NCI-H2196 treated with DMSO at 0.1 percent for 48 hours (cell line): ENCODE results near the gene ZNF557.

Experiments
- DNase-seq: peaks from one replicate; lab custom pipeline; 2025; ENCODE audit not compliant: unreplicated experiment; lab: John Stamatoyannopoulos, UW

Gene ZNF557

DNA sequence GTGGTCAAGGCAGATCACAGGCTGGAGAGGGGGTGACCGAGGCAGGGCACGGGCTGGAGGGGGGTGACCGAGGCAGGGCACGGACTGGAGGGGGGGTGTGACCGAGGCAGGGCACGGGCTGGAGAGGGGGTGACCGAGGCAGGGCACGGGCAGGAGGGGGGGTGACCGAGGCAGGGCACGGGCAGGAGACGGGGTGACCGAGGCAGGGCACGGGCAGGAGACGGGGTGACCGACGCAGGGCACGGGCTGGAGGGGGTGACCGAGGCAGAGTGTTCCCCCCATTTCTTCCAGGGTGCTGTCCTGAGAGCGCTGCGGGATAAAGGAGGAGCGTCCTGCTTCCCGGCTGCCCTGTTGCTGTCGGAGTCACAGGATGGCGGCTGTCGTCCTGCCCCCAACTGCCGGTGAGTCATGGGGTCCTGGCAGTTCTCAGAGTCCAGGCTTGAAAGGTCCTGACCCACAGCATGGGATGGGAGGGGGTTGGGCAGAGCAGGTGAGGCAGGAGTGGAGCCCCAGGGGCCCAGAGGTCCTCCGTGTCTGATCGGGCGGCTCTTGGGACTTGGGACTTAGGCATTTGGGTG is 5.3 kb downstream of the ZNF557 start:
- DNase-seq, result no peak

DNA sequence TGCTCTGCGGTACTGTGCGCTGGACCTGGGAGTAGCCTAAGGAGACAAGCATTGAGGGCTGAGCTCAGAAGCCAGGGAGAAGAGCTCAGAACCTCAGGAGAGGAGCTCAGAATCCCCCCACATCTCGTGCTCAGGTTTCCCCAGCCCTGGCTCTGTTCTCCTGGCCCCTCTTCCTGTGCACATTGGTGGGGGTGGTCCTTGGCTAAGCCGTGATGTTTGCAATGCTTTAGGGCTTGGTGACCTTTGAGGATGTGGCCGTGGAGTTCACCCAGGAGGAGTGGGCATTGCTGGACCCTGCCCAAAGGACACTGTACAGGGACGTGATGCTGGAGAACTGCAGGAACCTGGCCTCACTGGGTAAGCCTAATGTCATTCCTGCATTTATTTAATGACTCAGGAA is 6.6 kb downstream of the ZNF557 start:
- no peak for DNase-seq

DNA sequence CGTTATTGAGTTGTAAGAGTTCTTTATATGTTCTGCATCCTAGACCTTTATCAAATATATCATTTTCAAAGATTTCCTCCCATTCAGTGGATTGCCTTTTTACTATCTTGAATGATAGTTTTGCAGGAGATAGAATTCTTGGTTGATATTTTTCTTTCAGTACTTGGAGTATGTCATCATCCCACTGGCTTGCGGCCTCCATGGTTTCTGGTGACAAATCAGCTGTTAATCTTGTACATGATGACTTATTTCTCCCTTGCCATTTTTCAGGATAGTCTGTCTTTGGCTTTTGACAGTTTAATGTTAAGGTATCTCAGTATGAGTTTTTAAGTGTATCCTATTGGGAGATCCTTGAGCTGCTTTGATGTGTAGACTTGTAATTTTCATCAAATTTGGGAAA is 8.5 kb downstream of the ZNF557 start:
- DNase-seq, result no peak

DNA sequence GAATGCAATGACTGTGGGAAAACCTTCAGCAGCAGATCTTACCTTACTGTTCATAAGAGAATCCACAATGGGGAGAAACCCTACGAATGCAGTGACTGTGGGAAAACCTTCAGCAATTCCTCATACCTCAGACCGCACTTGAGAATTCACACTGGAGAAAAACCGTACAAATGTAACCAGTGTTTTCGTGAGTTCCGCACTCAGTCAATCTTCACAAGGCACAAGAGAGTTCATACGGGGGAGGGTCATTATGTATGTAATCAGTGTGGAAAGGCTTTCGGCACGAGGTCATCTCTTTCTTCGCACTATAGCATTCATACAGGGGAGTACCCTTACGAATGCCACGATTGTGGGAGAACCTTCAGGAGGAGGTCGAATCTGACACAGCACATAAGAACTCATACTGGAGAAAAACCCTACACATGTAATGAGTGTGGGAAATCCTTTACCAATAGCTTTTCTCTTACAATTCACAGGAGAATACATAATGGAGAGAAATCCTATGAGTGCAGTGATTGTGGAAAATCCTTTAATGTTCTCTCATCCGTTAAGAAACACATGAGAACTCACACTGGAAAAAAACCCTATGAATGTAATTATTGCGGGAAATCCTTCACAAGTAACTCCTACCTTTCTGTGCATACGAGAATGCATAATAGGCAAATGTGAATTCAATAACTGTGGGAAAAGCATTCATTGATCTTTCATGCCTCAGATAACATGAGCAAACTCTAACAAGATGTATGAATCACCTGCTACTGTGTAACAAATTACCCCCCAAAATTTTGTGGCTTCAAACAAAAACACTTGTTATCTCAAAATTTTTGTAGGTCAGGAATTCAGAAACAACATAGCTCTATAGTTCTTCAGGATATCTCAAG is 13.8 kb downstream of the ZNF557 start:
- no peak for DNase-seq

DNA sequence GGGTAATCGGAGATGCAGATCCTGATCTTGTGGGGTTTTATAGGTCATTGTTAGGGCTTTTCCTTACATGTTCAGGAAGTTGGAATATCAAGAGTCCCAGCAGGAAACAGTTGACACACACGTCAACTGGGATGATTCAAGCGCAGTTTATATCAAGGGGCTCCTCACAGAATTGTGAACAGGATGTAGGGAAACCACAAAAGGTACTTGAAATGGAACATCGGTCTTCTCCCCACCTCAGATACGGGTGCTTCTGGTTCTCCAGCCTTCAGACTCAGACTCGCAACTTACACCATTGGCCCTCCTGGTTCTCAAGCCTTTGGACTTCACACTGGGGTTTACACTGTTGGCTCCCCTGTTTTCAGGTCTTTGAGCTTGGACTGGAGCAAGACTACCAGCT is 19.5 kb downstream of the ZNF557 start:
- no peak for DNase-seq

DNA sequence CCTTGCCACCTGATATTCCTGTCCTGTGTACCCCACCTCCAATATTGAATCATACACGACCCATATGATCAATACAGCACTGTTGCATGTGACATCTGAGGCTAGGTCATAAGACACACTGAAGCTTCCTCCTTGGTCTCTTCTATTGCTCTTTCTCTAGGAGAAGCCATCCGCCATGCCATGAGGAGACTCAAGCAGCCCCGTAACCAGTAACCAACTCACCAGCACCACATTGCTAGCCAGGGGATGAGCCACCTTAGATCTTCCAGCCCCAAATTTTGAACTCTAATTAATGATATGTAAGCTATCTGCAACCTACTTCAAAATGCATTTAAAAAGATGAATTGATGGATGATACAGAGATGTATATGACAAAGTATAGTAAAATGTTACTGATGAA is 28.6 kb downstream of the ZNF557 start:
- no peak for DNase-seq

DNA sequence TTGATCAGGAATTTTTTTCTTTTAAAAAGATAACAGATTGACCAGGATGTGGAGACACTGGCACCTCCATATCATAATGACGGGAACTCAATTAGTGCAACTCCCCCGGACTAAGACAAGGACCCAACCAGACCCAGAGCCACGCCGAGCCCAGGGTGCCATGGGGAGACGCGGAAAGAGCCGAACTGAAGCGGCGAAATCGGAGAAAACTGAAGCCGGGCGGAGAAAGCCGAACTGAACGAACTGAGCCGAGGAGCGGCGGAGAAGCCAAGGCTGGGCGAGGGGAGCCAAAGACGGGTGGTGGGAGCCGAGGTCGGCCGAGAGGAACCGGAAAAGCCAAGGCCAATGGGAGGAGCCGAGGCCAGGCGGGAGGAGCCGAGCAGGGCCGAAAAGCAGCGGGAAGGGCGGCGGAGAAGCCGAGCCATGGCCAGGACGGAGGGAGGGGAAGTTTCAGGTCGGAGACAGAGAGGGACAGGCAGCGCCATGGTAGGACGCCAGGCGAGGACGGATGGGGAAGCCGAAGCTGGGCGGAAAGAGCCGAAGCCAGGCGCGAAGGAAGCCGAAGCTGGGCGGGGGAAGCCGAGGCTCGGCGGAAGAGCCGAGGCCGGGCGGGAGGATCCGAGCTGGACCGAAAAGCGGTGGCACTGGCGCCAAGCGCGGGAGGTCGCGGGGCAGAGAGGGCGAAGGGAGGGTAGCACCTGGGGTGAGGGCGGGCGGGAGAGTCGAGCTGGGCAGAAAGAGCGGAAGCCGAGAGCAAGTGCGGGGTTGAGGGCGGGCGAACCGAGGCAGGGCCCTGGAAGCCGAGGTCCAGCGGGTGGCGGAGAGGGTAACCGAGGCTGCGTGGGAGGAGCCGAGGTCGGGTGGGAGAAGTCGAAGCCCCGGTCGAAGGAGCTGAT is 29.4 kb downstream of the ZNF557 start:
- peak; percentile 96 for DNase-seq

DNA sequence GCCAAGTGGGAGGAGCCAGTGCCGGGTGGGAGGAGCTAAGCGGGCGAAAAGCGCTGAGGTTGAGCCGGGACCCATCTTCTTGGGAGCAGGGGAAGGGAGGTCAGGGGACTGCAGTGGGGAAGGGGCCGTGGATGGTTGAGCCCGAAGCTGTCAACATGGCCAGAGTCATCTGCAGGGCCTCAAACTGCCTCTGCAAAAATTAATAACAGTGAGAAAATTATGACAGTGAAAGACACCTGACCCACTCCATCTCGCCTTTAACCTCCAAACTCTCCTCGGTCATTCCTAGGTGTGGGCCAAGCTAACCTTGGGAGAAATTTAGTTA is 30.1 kb downstream of the ZNF557 start:
- no peak for DNase-seq

DNA sequence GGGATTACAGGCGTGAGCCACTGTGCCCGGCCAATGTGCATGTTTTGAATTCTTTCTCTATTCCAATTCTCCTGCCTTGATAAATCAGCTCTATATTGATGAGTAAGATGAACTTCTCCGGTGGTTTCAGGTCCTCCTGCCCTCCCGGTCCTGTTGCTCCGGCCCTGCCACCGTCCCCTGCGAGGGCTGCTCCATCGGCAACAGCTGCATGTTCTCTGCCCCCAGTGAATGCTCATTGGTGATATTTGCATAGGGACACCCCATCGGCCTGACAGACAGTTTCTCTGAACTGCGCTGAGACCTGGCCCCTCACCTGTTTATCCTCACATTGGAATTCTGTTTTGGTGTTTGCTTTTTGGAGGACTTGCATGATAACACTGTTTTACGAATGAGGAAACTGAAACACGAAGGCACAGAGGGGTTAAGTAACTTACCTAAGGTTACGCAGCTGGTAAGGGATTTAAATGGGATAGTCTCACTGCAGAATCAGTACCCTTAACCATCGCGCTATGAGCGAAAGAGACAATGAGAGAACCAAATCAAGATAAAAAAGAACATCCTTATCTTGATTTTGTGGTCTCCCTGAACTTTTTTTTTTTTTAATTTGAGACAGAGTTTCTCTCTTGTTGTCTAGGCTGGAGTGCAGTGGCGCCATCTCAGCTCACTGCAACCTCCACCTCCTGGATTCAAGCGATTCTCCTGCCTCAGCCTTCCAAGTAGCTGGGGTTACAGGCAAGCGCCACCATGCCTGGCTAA is 32.2 kb downstream of the ZNF557 start:
- DNase-seq, result no peak

DNA sequence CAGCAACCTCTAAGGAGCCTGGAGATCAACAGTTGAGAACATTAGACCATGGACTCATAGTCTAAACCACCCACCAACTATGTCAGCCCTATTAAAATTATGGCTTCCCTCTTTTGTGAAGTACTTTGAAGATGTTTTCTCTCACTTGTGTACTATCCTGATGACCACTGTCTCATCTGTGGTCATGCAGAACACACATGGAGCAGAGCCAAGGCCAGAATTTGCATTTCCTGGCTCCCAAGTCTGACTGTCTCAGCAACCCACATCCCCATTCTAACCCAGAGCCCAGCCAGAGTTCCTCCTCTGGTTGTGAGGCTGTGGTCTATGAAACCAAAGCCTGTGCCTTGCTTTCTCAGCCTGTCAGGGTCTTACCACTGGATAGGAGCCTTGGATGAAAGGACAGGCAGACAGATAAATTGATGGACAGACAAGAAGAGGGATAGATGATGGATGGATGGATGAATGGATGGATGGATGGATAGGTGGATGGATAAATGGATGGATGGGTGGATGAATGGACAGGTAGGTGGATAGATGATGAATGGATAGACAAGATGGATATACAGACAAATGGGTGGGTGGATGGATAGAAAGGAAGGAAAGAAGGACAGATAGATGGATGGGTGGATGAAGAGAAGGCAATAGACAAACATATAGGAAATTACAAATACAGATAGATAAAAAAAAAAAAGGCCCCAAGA is 35.4 kb downstream of the ZNF557 start:
- DNase-seq, result no peak

DNA sequence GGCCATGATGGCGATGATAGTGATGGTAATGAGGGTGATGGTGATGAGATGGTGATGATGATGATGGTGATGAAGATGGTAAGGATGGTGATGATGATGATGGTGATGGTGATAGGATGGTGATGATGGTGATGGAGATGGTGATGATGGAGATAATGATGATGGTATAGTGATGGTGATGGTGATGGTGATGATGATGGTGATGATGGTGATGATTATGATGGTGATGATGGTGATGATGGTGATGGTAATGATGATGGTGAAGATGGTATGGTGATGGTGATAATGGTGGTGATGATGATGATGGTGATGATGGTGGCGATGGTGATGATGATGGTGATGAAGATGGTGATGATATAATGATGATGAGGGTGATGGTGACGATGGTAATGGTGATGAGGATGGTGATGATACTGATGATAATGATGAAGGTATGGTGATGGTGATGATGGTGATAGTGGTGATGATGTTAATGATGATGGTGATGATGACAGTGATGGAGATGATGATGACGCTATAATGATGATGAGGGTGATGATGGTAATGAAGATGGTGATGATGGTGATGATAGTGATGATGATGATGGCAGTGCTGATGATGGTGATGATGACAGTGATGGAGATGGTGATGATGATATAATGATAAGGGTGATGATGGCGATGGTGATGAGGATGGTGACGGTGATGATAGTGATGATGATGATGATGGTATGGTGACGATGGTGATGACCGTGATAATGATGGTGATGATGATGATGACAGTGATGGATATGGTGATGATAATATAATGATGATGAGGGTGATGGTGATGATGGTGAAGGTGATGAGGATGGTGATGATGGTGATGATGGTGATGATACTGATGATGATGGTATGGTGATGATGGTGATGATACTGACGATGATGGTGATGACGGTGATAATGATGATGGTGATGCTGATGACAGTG is 37.5 kb downstream of the ZNF557 start:
- DNase-seq, result no peak

DNA sequence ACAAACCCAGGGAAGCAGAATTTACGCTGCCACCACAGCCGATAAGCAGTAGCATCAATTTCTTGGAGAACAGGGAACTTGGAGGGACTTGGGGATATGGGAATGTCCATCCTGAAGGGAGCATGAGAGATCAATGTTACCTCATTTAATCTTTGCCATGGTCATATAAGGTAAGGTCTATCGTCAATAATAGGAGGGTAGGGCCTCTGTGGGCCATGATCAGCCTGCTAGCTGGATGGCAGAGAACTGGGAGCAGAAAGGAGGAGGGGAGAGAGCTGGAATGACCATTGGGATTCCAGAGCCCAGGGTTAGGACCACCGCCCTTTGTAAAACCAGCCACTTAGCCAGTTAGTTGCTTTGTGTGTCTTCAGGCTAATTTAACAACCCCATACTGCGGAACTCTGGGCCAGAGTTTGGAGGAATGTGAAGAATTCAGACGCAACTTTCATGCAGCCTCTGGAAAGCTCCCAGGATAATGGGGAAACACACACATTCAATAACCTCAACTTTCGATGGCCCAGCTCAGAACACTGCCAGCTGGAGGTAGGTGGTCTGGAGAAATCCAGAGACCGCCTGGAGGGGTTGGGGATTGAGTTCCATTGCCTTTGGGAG is 40.3 kb downstream of the ZNF557 start:
- no peak for DNase-seq

DNA sequence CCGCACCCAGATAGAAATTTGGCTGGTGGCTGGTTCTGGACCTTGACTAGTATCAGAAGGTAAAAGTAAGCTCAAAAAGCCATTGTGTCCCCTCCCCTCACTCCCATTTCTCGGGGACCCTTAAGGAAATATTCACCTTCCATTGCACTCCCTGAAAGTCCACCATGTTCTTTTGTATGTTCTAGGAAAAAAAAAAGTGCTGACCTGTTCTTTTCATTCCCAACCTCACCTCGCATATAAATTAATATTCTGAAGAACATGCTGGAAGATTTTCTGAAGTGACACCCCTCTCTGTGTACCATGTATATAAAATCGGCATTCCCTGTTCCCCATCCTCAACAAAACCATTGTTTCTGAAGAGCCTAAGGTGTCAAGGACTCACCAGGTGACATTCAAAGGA is 43.2 kb downstream of the ZNF557 start:
- DNase-seq, result no peak

DNA sequence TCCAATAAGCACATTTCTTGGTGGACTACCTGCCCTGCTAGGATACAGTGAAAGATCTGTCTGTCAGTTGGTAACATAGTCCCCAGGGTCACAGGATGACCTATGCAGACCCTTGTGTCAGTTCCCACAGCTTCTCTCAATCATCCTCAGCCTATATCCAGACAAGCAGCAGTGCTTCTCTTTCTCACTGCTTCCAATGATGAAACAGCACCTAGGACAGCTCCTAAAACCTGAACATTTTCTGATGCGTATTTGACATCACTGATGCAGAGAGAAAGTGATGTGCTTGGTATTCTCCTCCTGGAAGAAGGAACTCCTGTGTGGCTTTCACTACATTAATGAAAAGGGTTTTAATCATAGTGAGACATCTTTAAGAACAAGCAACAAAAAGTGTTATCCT is 43.7 kb downstream of the ZNF557 start:
- DNase-seq, result no peak

DNA sequence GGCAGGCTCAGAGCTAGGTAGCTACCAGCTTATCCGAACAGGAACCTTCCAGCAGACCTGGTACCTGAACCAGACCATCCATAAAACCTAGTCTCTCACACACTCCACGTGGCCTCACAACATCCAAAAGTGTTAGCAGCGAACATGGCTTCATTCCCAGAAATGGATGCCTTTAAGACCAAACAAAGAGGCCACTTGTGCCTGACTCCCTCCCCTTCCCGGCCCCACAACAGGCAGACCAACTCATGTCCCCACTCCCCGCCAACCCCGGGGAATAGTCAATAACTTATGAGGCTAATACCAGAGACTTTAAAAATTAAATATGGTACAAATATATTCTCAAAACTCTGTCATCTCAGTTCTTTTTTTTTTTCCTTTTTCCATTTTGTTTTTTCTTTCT is 46.2 kb downstream of the ZNF557 start:
- DNase-seq, result no peak

DNA sequence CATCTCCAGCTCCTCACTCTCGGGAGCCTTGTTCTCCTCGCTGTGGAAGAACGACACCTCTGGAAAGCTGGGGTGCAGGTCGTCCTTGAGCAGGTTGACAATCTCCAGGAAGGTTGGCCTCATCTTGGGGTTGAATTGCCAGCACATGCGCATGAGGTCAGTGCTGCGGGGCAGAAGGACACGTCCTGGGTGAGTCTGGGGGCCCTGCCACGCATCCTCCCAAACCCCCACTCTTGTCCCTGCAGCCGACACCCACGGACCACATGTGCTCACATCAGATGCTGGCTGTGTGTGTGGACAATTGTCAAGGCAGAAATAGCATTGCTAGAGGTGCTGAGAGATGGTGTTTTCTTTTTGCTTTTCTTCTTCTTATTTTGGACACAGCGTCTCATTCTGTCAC is 47.7 kb downstream of the ZNF557 start:
- DNase-seq, result no peak

DNA sequence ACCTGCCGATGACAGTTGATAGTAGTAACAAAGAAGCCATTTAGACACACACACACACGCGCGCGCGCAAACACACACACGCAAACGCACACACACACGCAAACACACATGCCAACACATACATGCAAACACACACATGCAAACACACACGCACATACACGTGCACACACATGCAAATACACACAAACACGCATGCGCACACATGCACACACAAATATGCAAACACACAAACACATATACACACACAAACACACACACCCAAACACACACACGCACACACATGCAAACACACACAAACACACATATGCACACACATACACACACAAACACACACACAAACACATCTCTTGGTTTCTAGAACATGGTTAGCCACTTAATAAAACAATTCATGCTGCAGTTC is 50.1 kb downstream of the ZNF557 start:
- no peak for DNase-seq

DNA sequence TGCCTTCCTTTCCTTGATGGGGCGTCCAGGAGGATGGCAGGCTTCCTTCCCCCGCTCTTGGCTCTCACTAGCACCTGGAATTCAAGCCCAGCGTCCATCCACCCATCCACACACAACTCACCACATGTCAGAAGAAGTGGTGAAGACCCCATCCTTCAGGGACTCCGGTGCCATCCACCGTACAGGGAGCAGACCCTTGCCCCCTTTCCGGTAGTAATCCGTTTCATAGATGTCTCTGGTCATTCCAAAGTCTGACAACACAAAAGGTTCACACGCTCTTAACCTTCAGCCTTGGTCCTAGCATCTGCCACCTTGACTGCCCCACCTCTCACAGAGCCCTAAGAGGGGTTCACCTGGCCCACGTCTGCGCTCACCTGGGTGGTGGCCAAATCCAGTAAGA is 51.0 kb downstream of the ZNF557 start:
- no peak for DNase-seq

DNA sequence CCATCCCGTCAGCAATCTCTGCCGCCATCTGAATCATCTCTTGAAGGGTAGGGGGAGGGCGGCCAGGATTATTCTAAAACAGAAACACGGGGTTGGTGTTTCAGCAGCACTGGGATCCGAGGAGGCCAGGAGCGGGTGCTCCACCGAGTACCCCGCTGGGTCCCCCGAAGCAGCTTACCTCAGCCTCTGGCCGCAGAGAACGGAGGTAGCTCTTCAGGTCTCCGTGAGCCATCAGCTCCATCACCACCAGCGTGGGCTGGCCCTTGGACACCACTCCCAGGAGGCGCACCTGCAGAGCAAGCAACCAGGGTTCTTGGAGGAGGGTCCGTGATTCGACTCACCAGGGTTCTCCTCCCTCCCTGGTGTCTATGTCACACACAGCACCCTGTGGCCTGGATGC is 53.2 kb downstream of the ZNF557 start:
- no peak for DNase-seq
